Heart left ventricle (tissue), 16 donors: Measurements from ENCODE around the gene ANK3. TPM values are rescaled to one million over a fixed set of nuclear protein-coding genes. Genes with fewer than 3 reads are reported as not detected.

Source experiments
- ATAC-seq, 4 donors: fragments of 200-7000 bp; cut with Tn5 transposase; one replicate each; pipeline ENCODE4 v1.9.1; 2020 to 2022; ENCODE audit warnings: moderate library complexity in 4 of 4, mild to moderate bottlenecking in 3 of 4, moderate number of reproducible peaks in 1 of 4
- DNase-seq, 5 donors: peaks; one replicate each; pipeline ENCODE4 v3.0.0-alpha.2; 2020
- H3K27ac ChIP-seq, 12 donors: fragments of 200-600 bp; sonication (generic) in 4 of 12; one replicate each; pipeline versions ENCODE4 v1.5.0 to v1.8.0; 2016 to 2022; ENCODE audit warnings: mild to moderate bottlenecking in 2 of 12
- H3K27me3 ChIP-seq, 9 donors: fragments of 200-600 bp; sonication (generic) in 2 of 9; one replicate each; pipeline versions ENCODE4 v1.5.1 to v1.8.0; 2016 to 2022; ENCODE audit warnings: mild to moderate bottlenecking in 3 of 9
- H3K36me3 ChIP-seq, 9 donors: fragments of 200-600 bp; sonication (generic) in 2 of 9; one replicate each; pipeline versions ENCODE4 v1.5.0 to v1.8.0; 2018 to 2022; ENCODE audit warnings: mild to moderate bottlenecking in 2 of 9
- H3K4me1 ChIP-seq, 12 donors: fragments of 200-600 bp; sonication (generic) in 4 of 12; one replicate each; pipeline versions ENCODE4 v1.5.0 to v1.8.0; 2016 to 2022; ENCODE audit warnings: mild to moderate bottlenecking in 3 of 12
- H3K4me3 ChIP-seq, 12 donors: fragments of 200-600 bp; sonication (generic) in 4 of 12; one replicate each; pipeline versions ENCODE4 v1.5.0 to v1.8.0; 2017 to 2022; ENCODE audit warnings: mild to moderate bottlenecking in 9 of 12, moderate library complexity in 4 of 12
- H3K9me3 ChIP-seq, 12 donors: fragments of 200-600 bp; sonication (generic) in 4 of 12; one replicate each; pipeline versions ENCODE4 v1.5.0 to v1.8.0; 2016 to 2022; ENCODE audit warnings: mild to moderate bottlenecking in 1 of 12
- CTCF ChIP-seq, 12 donors: fragments of 200-600 bp; sonication (generic) in 4 of 12; IDR thresholded peaks; one replicate each; pipeline versions ENCODE4 v1.5.0 to v1.8.0; 2018 to 2022; ENCODE audit warnings: antibody characterized with exemption in 12 of 12, mild to moderate bottlenecking in 5 of 12
- POLR2A ChIP-seq, 2 donors: fragments of 450-650 bp; IDR thresholded peaks; one replicate each; pipeline ENCODE4 v1.6.1; 2017; ENCODE audit warnings: antibody characterized with exemption in 2 of 2, mild to moderate bottlenecking in 2 of 2, moderate library complexity in 2 of 2
- WGBS, 4 donors: extraction: QIAGEN DNeasy Blood & Tissue Kit in 2 of 4; methylation state at CpG; one replicate each; pipeline versions ENCODE4 v1.1.5 to v1.1.7; 2013 to 2018; 5-methylcytosine and 5-hydroxymethylcytosine counted together
- intact Hi-C, 10 donors: fragments of 100-400 bp; cut with DNase I; formaldehyde crosslinking; loops; one replicate each; pipeline versions ENCODE4 v1.11.1 to v1.14.2; 2022
- polyA plus RNA-seq, 2 donors: library from polyadenylated mRNA; stranded (reverse); fragments of 200-250 nt; gene quantifications; one replicate each; pipeline ENCODE4 v1.2.3, GENCODE V29; 2013
- total RNA-seq, 9 donors: library from RNA; depleted of rRNA in 2 of 9; stranded (reverse); fragments of >200 nt in 2 of 9; fragmentation: NEBNext Ultra II Directional in 3 of 9; extraction: Animal tissue kit (Norgen Biotek cat#: 25700) in 3 of 9; gene quantifications; one replicate each; pipeline versions ENCODE4 v1.1.0 to v1.2.4, GENCODE V29; 2016 to 2023
- donor health status: ischemic (EF 13 %, LVEDD 7.1; RV severe dilation, severe dysfunction).
- donor health status: healthy with polysubstance abuse.
- donor health status: DM: no; HTN: yes; CAD: no.
- donor health status: DM: no; HTN: no; CAD: no.
- donor health status: ischemic (EF 25% LVEDD 6.9; RV normal size, moderate dysfunction).
- donor health status: ischemic (EF 25% LVEDD 5.7; RV mildly dilated, moderate dysfunction).
- donor health status: healthy.
- donor health status: DM: yes; HTN: yes; CAD: no.
- donor health status: ischemic (EF 35%, LVEDD 5.7; RV mildly dilated, moderate dysfunction).
- donor health status: nonischemic (EF 11% LVEDD 7.7; RV severe dilation, severe dysfunction).
- donor health status: DM: yes; HTN: yes; CAD: no.
- donor health status: PGD.
- donor health status: ischemic (EF 29% LVEDD 5.4; RV normal size, mild dysfunction).
- donor health status: nonischemic (EF 23%, LVEDD 6.1; RV moderate dilation, normal function).

ANK3 gene
- total and polyA plus RNA-seq, 11 donors: 33.8 to 576 (median 239) TPM

DNA sequence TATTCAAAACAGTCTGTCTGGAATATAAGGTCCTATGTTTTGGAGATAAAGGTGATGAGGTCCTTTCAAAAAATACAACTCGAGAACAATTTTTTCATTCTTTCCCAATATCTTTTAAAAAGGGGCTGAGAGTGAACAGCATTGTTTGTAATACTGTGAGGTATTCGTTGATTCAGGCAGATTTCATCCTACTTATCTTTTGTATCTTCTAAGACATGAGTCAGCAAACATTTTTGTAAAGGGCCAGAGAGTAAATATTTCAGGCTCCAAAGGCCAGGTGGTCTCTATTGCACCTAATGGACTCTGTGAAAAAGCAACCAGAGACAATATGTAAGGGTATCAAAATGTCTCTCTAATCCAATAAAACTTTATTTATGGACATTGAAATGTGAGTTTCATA lies 8.1 kb upstream of the ANK3 start:
- Histone ChIP-seq H3K9me3 (peaks cover 0 to 7% (median 0%) of the 10 kb centered on the region in 12 donors), H3K27ac (no peak overlapping the region), H3K27me3 (no peaks in the 10 kb centered on the region), H3K36me3 (no peaks in the 10 kb centered on the region), H3K4me1 (peaks cover 0 to 6% (median 0%) of the 10 kb centered on the region in 12 donors), H3K4me3 (no peak overlapping the region)
- no peak for TF ChIP-seq CTCF (IDR thresholded peaks at IDR 0.05)
- TF ChIP-seq POLR2A (IDR thresholded peaks at IDR 0.05): no peak
- no peak for DNase-seq
- WGBS, 4 donors: 80 to 91% (median 84%) methylated on average over 2 of the region's 2 CpGs
- intact Hi-C loops: no loop called here
- no peak for ATAC-seq

GRCh38 chr10:60396766-60397165 lies 7.1 kb upstream of the ANK3 start:
- Histone ChIP-seq H3K27ac (no peak overlapping the region), H3K36me3 (no peaks in the 10 kb centered on the region), H3K4me3 (no peak overlapping the region), H3K27me3 (no peaks in the 10 kb centered on the region), H3K4me1 (peaks cover 0 to 6% (median 0%) of the 10 kb centered on the region in 12 donors), H3K9me3 (no peaks in the 10 kb centered on the region)
- WGBS, 4 donors: 91 to 96% (median 92%) methylated on average over 3 of the region's 3 CpGs
- TF ChIP-seq CTCF (IDR thresholded peaks at IDR 0.05) (no peak), POLR2A (IDR thresholded peaks at IDR 0.05) (no peak)
- ATAC-seq (no peak), DNase-seq (no peak)
- intact Hi-C loops: no loop called here

GRCh38 chr10:60395711-60396110 lies 6.0 kb upstream of the ANK3 start:
- ATAC-seq (no peak), DNase-seq (no peak)
- no peak overlapping the region for H3K4me3 ChIP-seq
- H3K27me3 ChIP-seq: no peaks in the 10 kb centered on the region
- H3K9me3 ChIP-seq: no peaks in the 10 kb centered on the region
- intact Hi-C loops: no loop called here
- no peak for TF ChIP-seq POLR2A (IDR thresholded peaks at IDR 0.05)
- H3K36me3 ChIP-seq: no peaks in the 10 kb centered on the region
- H3K4me1 ChIP-seq: peaks cover 0 to 6% (median 0%) of the 10 kb centered on the region in 12 donors
- WGBS, 4 donors: 93 to 96% (median 93%) methylated on average over 7 of the region's 7 CpGs
- no peak overlapping the region for H3K27ac ChIP-seq

GRCh38 chr10:60394446-60394845 lies 4.8 kb upstream of the ANK3 start:
- no peaks in the 10 kb centered on the region for H3K36me3 ChIP-seq
- H3K9me3 ChIP-seq: no peaks in the 10 kb centered on the region
- no peaks in the 10 kb centered on the region for H3K4me1 ChIP-seq
- no peak overlapping the region for H3K4me3 ChIP-seq
- H3K27me3 ChIP-seq: no peaks in the 10 kb centered on the region
- ATAC-seq (peak in 2 of 4 donors; percentile 45 to 61), DNase-seq (no peak)
- 65 to 79% (median 76%) methylated on average over 2 of the region's 2 CpGs for WGBS, 4 donors
- TF ChIP-seq CTCF (IDR thresholded peaks at IDR 0.05) (no peak), POLR2A (IDR thresholded peaks at IDR 0.05) (no peak)
- H3K27ac ChIP-seq: no peak overlapping the region
- intact Hi-C loops: no loop called here

GRCh38 chr10:60390224-60390626 lies 550 bp upstream of the ANK3 start:
- no peak overlapping the region for H3K4me3 ChIP-seq
- no peak for TF ChIP-seq POLR2A (IDR thresholded peaks at IDR 0.05)
- TF ChIP-seq CTCF (IDR thresholded peaks at IDR 0.05): no peak
- DNase-seq (no peak), ATAC-seq (no peak)
- 78 to 92% (median 90%) methylated on average over 3 of the region's 3 CpGs for WGBS, 4 donors
- intact Hi-C loops: no loop called here
- no peak overlapping the region for H3K27ac ChIP-seq
- no peaks in the 10 kb centered on the region for H3K9me3 ChIP-seq
- H3K27me3 ChIP-seq: no peaks in the 10 kb centered on the region
- no peaks in the 10 kb centered on the region for H3K36me3 ChIP-seq
- H3K4me1 ChIP-seq: peaks cover 0 to 8% (median under 1%) of the 10 kb centered on the region in 12 donors
